GM19395 (cell line): Measurements from ENCODE around the gene TOE1.
"Not testable (repeated sequence)": the region's sequence is repeated elsewhere in the genome, so short reads cannot be mapped to it uniquely, and the experiment has no call there.

Experiments used
- ATAC-seq: cut with Tn5 transposase; IDR thresholded peaks from one replicate; pipeline ENCODE4 v1.9.1; 2021; ENCODE audit warnings: mild to moderate bottlenecking, moderate library complexity; ENCODE audit not compliant: unreplicated experiment

Gene TOE1

GRCh38 chr1:45354838-45355237, 14.9 kb downstream of the TOE1 start:
- no peak for ATAC-seq

- no peak for ATAC-seq
Measured at GRCh38 chr1:45355683-45356082, 15.7 kb downstream of the TOE1 start.

GRCh38 chr1:45356186-45356585, 16.2 kb downstream of the TOE1 start:
- no peak for ATAC-seq

- ATAC-seq: no peak
Measured at GRCh38 chr1:45359882-45360513, 20.0 kb downstream of the TOE1 start.

- ATAC-seq: not testable (repeated sequence)
Measured at GRCh38 chr1:45360981-45361380, 21.0 kb downstream of the TOE1 start.

- ATAC-seq: no peak
Measured at GRCh38 chr1:45364294-45364693, 24.3 kb downstream of the TOE1 start.

GRCh38 chr1:45365051-45365450, 25.1 kb downstream of the TOE1 start:
- peak; percentile 86 for ATAC-seq

- peak; percentile 76 for ATAC-seq
Measured at GRCh38 chr1:45370575-45370974, 30.6 kb downstream of the TOE1 start.

- ATAC-seq: no peak
Measured at GRCh38 chr1:45373573-45373972, 33.6 kb downstream of the TOE1 start.

GRCh38 chr1:45375104-45376090, 35.4 kb downstream of the TOE1 start:
- ATAC-seq: no peak

- no peak for ATAC-seq
Measured at GRCh38 chr1:45378184-45378583, 38.2 kb downstream of the TOE1 start.

GRCh38 chr1:45379524-45379923, 39.6 kb downstream of the TOE1 start:
- no peak for ATAC-seq

GRCh38 chr1:45380125-45380524, 40.2 kb downstream of the TOE1 start:
- no peak for ATAC-seq

- no peak for ATAC-seq
Measured at GRCh38 chr1:45380730-45381129, 40.8 kb downstream of the TOE1 start.

GRCh38 chr1:45381243-45381642, 41.3 kb downstream of the TOE1 start:
- no peak for ATAC-seq

GRCh38 chr1:45383191-45383590, 43.2 kb downstream of the TOE1 start:
- ATAC-seq: no peak

GRCh38 chr1:45384213-45384612, 44.2 kb downstream of the TOE1 start:
- not testable (repeated sequence) for ATAC-seq

- no peak for ATAC-seq
Measured at GRCh38 chr1:45385302-45385701, 45.3 kb downstream of the TOE1 start.

GRCh38 chr1:45386219-45386618, 46.2 kb downstream of the TOE1 start:
- ATAC-seq: no peak
